SK-N-SH (cell line): ENCODE results near the gene ERC1. TPM values are rescaled to one million over a fixed set of nuclear protein-coding genes. Genes with fewer than 3 reads are reported as not detected.

ENCODE experiments used
- CTCF ChIA-PET: fragments of 300-600, 350-600 bp; formaldehyde crosslinking; extraction: SDS; loops from one replicate; lab custom pipeline; 2021; lab: Yijun Ruan, JAX
- POLR2A ChIA-PET: fragments of 350-600 bp; sonication (Branson Sonifier 250); formaldehyde crosslinking; extraction: SDS; loops from one replicate; lab custom pipeline; 2020; ENCODE audit warnings: antibody characterized with exemption, inconsistent platforms; lab: Yijun Ruan, JAX
- DNase-seq: peaks from one replicate; pipeline ENCODE4 v3.0.0; 2012
- H2AFZ ChIP-seq: fragments of 200-600 bp; sonication (generic); 2 replicates; pipeline ENCODE4 v1.8.1; 2016; ENCODE audit warnings: antibody characterized with exemption, mild to moderate bottlenecking, low read depth
- H3F3A ChIP-seq: fragments of 200-600 bp; sonication (generic); replicated peaks from 2 replicates; pipeline ENCODE3; 2016; ENCODE audit warnings: antibody characterized with exemption, mild to moderate bottlenecking; ENCODE audit not compliant: insufficient read depth
- H3K27ac ChIP-seq, 2 experiments: fragments of 200-500 bp in 1 of 2; fragments of 200-600 bp in 1 of 2; sonication (Bioruptor generic) in 1 of 2; sonication (generic), shearing (Covaris generic) in 1 of 2; 2 replicates each; pipeline versions ENCODE4 v1.5.1 to v1.6.1; 2014 to 2016; ENCODE audit warnings: low read depth in 2 of 2, inconsistent platforms in 1 of 2, low read length in 1 of 2, mild to moderate bottlenecking in 1 of 2, mixed read lengths in 1 of 2
- H3K27me3 ChIP-seq: fragments of 200-600 bp; sonication (generic), shearing (Covaris generic); 2 replicates; pipeline ENCODE4 v1.6.1; 2016; ENCODE audit warnings: mixed run types; ENCODE audit not compliant: insufficient read depth
- H3K36me3 ChIP-seq, 2 experiments: fragments of 200-500 bp in 1 of 2; fragments of 200-600 bp in 1 of 2; sonication (Bioruptor generic) in 1 of 2; sonication (generic) in 1 of 2; replicated peaks in 1 of 2; 2 replicates each; pipeline versions ENCODE3 to v1.5.1; 2014 to 2016; ENCODE audit warnings: low read length in 1 of 2, mild to moderate bottlenecking in 1 of 2; ENCODE audit not compliant: insufficient read depth in 2 of 2, control insufficient read depth in 1 of 2
- H3K4me1 ChIP-seq, 2 experiments: fragments of 200-500 bp in 1 of 2; fragments of 200-600 bp in 1 of 2; sonication (Bioruptor generic) in 1 of 2; sonication (generic), shearing (Covaris generic) in 1 of 2; 2 replicates each; pipeline versions ENCODE4 v1.5.1 to v1.6.1; 2014 to 2016; ENCODE audit warnings: low read depth in 1 of 2, low read length in 1 of 2, mixed run types in 1 of 2; ENCODE audit not compliant: insufficient read depth in 2 of 2, control insufficient read depth in 1 of 2
- H3K4me2 ChIP-seq: fragments of 200-600 bp; sonication (generic), shearing (Covaris generic); 2 replicates; pipeline ENCODE4 v1.6.1; 2017; ENCODE audit warnings: mixed run types
- H3K4me3 ChIP-seq, 2 experiments: fragments of 200-500 bp in 1 of 2; fragments of 200-600 bp in 1 of 2; sonication (Bioruptor generic) in 1 of 2; sonication (generic), shearing (Covaris generic) in 1 of 2; 2 replicates each; pipeline versions ENCODE4 v1.5.1 to v1.8.1; 2014 to 2016; ENCODE audit warnings: low read depth in 2 of 2, inconsistent platforms in 1 of 2, low read length in 1 of 2, mild to moderate bottlenecking in 1 of 2, mixed read lengths in 1 of 2, moderate library complexity in 1 of 2
- H3K79me2 ChIP-seq: fragments of 200-600 bp; sonication (generic); 2 replicates; pipeline ENCODE4 v1.8.1; 2017; ENCODE audit warnings: mild to moderate bottlenecking; ENCODE audit not compliant: insufficient read depth
- H3K9ac ChIP-seq: fragments of 200-600 bp; sonication (generic); 2 replicates; pipeline ENCODE4 v1.6.1; 2017; ENCODE audit warnings: mixed run types
- H3K9me2 ChIP-seq: fragments of 200-600 bp; sonication (generic); 2 replicates; pipeline ENCODE4 v1.6.1; 2017; ENCODE audit warnings: mixed run types
- H3K9me3 ChIP-seq: fragments of 200-600 bp; sonication (generic); 2 replicates; pipeline ENCODE4 v1.6.1; 2017; ENCODE audit warnings: mixed run types, mild to moderate bottlenecking, moderate library complexity
- H4K20me1 ChIP-seq: fragments of 200-600 bp; sonication (generic); 2 replicates; pipeline ENCODE4 v1.6.1; 2017; ENCODE audit warnings: mild to moderate bottlenecking, mixed run types; ENCODE audit not compliant: insufficient read depth
- CHD2 ChIP-seq: fragments of 150-350 bp; IDR thresholded peaks from 2 replicates; pipeline ENCODE4 v1.6.1; 2018; ENCODE audit warnings: low read length; ENCODE audit not compliant: partially characterized antibody
- EZH2phosphoT487 ChIP-seq: fragments of 200-600 bp; sonication (generic); IDR thresholded peaks from 2 replicates; pipeline ENCODE4 v1.6.1; 2017; ENCODE audit warnings: low read depth, mixed run types, mild to moderate bottlenecking, antibody characterized with exemption, moderate library complexity, borderline replicate concordance
- FOXJ3 ChIP-seq: sonication (generic); formaldehyde crosslinking; IDR thresholded peaks from 2 replicates; pipeline ENCODE4 v1.5.1; 2020; ENCODE audit warnings: mild to moderate bottlenecking, missing genetic modification reagents
- GABPA ChIP-seq: IDR thresholded peaks from 2 replicates; pipeline ENCODE4 v1.4.0; 2012; ENCODE audit warnings: low read depth, mild to moderate bottlenecking
- GATA2 ChIP-seq: sonication (generic); formaldehyde crosslinking; IDR thresholded peaks from 2 replicates; pipeline ENCODE4 v1.5.0; 2020; ENCODE audit warnings: mild to moderate bottlenecking, missing genetic modification reagents
- JUND ChIP-seq: IDR thresholded peaks from 2 replicates; pipeline ENCODE4 v1.4.0; 2012
- MAX ChIP-seq: IDR thresholded peaks from 2 replicates; pipeline ENCODE4 v1.4.0; 2012; ENCODE audit warnings: low read depth
- NFIC ChIP-seq: IDR thresholded peaks from 2 replicates; pipeline ENCODE4 v1.4.0; 2012; ENCODE audit warnings: borderline replicate concordance
- PBX3 ChIP-seq: IDR thresholded peaks from 2 replicates; pipeline ENCODE4; 2012
- RCOR1 ChIP-seq: fragments of 150-350 bp; IDR thresholded peaks from 2 replicates; pipeline ENCODE4 v1.6.1; 2017; ENCODE audit warnings: antibody characterized with exemption, low read length
- REST ChIP-seq: IDR thresholded peaks from 2 replicates; pipeline ENCODE4 v1.6.1; 2012; ENCODE audit warnings: mild to moderate bottlenecking, low read depth, low read length, moderate library complexity
- RFX5 ChIP-seq: IDR thresholded peaks from 2 replicates; pipeline ENCODE4 v1.6.1; 2012; ENCODE audit warnings: mild to moderate bottlenecking, improper control_type of control experiment, low read length
- RXRA ChIP-seq: IDR thresholded peaks from 2 replicates; pipeline ENCODE4 v1.4.0; 2012; ENCODE audit warnings: low read depth, mild to moderate bottlenecking, borderline replicate concordance
- TAF1 ChIP-seq: IDR thresholded peaks from 2 replicates; pipeline ENCODE4 v1.6.1; 2012; ENCODE audit warnings: low read depth, mild to moderate bottlenecking, low read length, moderate library complexity, borderline replicate concordance
- TEAD4 ChIP-seq: IDR thresholded peaks from 2 replicates; pipeline ENCODE4 v1.4.0; 2012; ENCODE audit warnings: mild to moderate bottlenecking, borderline replicate concordance; ENCODE audit not compliant: insufficient read depth
- USF2 ChIP-seq: fragments of 150-350 bp; IDR thresholded peaks from 2 replicates; pipeline ENCODE4 v1.6.1; 2017; ENCODE audit warnings: antibody characterized with exemption, low read length, low read depth, borderline replicate concordance
- YY1 ChIP-seq: IDR thresholded peaks from 2 replicates; pipeline ENCODE4 v1.4.0; 2012; ENCODE audit warnings: low read depth, mild to moderate bottlenecking
- ZBTB33 ChIP-seq: IDR thresholded peaks from 2 replicates; pipeline ENCODE4 v1.4.0; 2012; ENCODE audit warnings: low read depth, borderline replicate concordance
- WGBS: methylation state at CpG from one replicate; pipeline ENCODE4 v1.1.6; 2017; ENCODE audit warnings: low lambda C conversion rate; 5-methylcytosine and 5-hydroxymethylcytosine counted together
- polyA plus RNA-seq, 3 experiments: library from polyadenylated mRNA; depleted of rRNA; stranded (reverse); fragments of >200 nt; gene quantifications; 2 replicates each; pipeline ENCODE4 v1.2.3, GENCODE V29; 2012

The ERC1 gene
- polyA plus RNA-seq, 1 of the 3 experiments (the other 2 are of a cell fraction), result 7.5 TPM

GRCh38 chr12:1519642-1520041 is 528.6 kb downstream of the ERC1 start:
- no peak overlapping the region for H2AFZ ChIP-seq
- no peak overlapping the region for H3K4me3 ChIP-seq
- H4K20me1 ChIP-seq, result no peaks in the 10 kb centered on the region
- H3K9me2 ChIP-seq, result no peaks in the 10 kb centered on the region
- peaks cover 13% of the 10 kb centered on the region for H3F3A ChIP-seq
- POLR2A ChIA-PET, result no interaction called here
- peak overlapping the region; percentile 61 for H3K4me2 ChIP-seq
- WGBS, result 39% methylated on average over 2 of the region's 5 CpGs
- H3K36me3 ChIP-seq, result peaks cover 0 to 4% of the 10 kb centered on the region in 2 experiments
- H3K27me3 ChIP-seq, result no peaks in the 10 kb centered on the region
- H3K79me2 ChIP-seq, result no peaks in the 10 kb centered on the region
- peaks cover 5 to 17% of the 10 kb centered on the region in 2 experiments; a peak in 3 of 4 replicates for H3K4me1 ChIP-seq
- no peak for TF ChIP-seq GATA2 (CRISPR knock-in tag)
- TF ChIP-seq MAX, result no peak
- no peak for TF ChIP-seq USF2
- TF ChIP-seq PBX3, result no peak
- no peak for TF ChIP-seq FOXJ3 (CRISPR knock-in tag)
- no peak for TF ChIP-seq ZBTB33
- no peak for TF ChIP-seq RXRA
- no peak for TF ChIP-seq REST
- TF ChIP-seq JUND, result no peak
- TF ChIP-seq RCOR1, result no peak
- TF ChIP-seq TAF1, result no peak
- no peak for TF ChIP-seq CHD2
- TF ChIP-seq NFIC, result no peak
- no peak for TF ChIP-seq TEAD4
- TF ChIP-seq GABPA, result no peak
- no peak for TF ChIP-seq RFX5
- no peak for TF ChIP-seq EZH2phosphoT487
- no peak for TF ChIP-seq YY1
- DNase-seq, result no peak
- CTCF ChIA-PET, result no interaction called here
- H3K9ac ChIP-seq, result no peak overlapping the region
- no peaks in the 10 kb centered on the region for H3K9me3 ChIP-seq
- H3K27ac ChIP-seq, result peak overlapping the region in 1 of 2 experiments; percentile 55; a peak in 2 of 4 replicates
